ENCODE results near the gene NRG3. TPM values are rescaled to one million over a fixed set of nuclear protein-coding genes. Genes with fewer than 3 reads are reported as not detected.
"Not testable (repeated sequence)": the region's sequence is repeated elsewhere in the genome, so short reads cannot be mapped to it uniquely, and the experiment has no call there.

NRG3 gene
- total RNA-seq, 1 experiment from 2014 or later: not detected

DNA sequence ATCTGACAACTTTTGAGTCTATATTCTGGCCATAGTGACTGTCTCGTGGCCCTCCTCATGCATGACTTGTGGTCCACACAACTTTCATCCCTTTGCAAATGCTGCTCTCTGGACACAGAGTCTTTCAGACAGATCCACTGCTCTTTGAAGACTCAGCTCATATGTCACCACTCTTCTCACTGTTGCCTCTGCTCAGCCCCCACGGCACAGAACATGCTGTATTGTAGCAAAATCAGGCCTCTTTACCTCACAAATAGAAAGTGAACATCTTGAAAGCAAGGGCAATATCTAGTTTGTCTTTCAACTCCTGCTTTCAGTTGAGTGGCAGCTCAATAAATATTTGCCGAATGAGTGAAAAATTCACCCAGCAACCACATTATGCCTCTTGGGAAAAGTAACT is 443.5 kb downstream of the NRG3 start:
- Histone ChIP-seq H3K4me3 (0 out of 2 replicates have a peak overlapping the region, but pooled peaks have one; percentile 9), H3K36me3 (no peaks in the 10 kb centered on the region), H3K27me3 (no peaks in the 10 kb centered on the region), H3K9me3 (replicated peaks) (no peaks in the 10 kb centered on the region), H3K27ac (peak overlapping the region; percentile 85), H3K4me1 (peaks cover 24% of the 10 kb centered on the region)
- DNase-seq: peak; percentile 7 to 48

DNA sequence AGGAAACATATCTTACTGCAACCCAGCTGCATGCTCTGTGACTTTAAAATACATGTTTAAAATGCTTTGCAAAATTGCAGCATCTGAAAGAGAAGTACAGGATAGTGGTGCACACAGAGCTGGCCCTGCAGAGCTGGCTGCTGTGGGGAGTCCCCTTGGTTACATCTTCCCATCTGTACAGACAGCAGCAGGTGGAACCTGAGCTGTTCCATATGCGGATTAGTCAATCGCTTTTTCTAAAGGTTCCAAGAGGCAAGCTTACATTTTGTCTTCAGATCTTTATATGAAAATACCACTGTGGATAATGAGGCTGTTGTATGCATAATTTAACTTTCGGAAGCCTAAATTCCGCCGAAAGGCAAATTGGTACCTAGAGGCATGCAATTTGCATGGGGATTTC is 444.1 kb downstream of the NRG3 start:
- Histone ChIP-seq H3K27me3 (no peaks in the 10 kb centered on the region), H3K36me3 (no peaks in the 10 kb centered on the region), H3K27ac (peak overlapping the region; percentile 85), H3K4me3 (no peak overlapping the region), H3K9me3 (replicated peaks) (no peaks in the 10 kb centered on the region), H3K4me1 (peaks cover 18% of the 10 kb centered on the region)
- DNase-seq: peak; percentile 83 to 90

DNA sequence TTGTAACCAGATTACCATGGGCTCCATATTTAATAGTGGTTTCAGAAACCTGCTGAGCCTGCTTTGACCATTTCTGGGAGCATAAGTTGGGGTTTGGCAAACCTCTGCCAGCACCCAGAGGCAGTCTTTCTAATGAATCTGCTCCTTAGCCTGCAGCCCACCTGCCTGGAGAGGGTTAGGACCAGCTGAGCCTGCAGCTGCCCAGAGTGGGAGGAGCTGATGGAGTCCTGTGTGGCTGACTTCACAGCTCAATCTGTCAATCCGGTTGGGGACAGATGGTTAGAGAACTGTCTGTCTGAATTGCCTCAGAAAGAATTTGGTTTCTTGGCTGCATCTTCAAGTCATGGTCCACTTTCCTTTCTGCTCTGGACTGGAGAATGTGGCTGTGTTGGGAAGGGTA is 444.6 kb downstream of the NRG3 start:
- H3K4me3 ChIP-seq: peak overlapping the region; percentile 13; the same call in 1 of the 2 replicates
- H3K4me1 ChIP-seq: peaks cover 17% of the 10 kb centered on the region
- H3K27me3 ChIP-seq: no peaks in the 10 kb centered on the region
- peak; percentile 86 to 90 for DNase-seq
- H3K36me3 ChIP-seq: no peaks in the 10 kb centered on the region
- peak overlapping the region; percentile 85 for H3K27ac ChIP-seq
- no peaks in the 10 kb centered on the region for H3K9me3 ChIP-seq (replicated peaks)

DNA sequence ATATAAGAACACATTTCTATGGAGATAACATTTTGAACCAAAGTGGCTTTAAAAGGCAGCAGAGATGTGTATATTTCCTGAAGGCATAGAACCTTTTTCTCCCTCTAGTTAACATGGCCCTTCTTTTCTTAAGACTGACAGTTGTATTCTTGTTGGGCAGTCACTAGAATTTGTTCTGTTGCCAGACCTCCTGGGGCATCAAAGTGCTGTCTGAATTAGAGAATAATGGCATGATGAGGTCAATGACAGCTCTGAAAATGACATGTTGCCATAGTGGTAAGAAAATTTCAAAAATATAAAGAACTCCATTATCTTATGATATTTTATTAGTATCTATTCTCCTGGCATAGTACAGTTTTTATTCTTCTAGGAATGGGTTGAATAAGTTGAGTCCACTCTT is 446.7 kb downstream of the NRG3 start:
- no peaks in the 10 kb centered on the region for H3K27me3 ChIP-seq
- no peaks in the 10 kb centered on the region for H3K9me3 ChIP-seq (replicated peaks)
- DNase-seq: no peak
- no peak overlapping the region for H3K27ac ChIP-seq
- no peaks in the 10 kb centered on the region for H3K36me3 ChIP-seq
- no peak overlapping the region for H3K4me3 ChIP-seq
- H3K4me1 ChIP-seq: peaks cover 17% of the 10 kb centered on the region

DNA sequence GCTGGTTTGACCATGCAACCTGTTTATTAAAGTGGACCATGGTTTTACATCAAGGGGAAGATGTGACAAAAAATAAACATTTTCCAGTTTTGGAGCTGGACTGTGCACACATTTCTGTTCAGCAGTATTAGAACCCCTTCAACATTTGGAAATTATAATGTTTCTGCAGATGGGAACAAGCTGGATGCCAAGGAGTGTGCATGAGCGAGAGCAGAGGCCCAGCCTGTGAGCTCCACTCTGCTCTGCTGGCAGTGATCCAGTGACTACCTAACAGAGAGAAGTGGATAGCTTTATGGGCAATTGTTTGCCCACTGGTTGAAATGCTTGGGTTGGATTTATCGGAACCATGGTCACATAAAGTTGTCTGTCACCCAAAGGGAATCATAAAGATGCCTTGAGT is 456.7 kb downstream of the NRG3 start:
- H3K27ac ChIP-seq: no peak overlapping the region
- no peak for DNase-seq
- H3K4me1 ChIP-seq: no peaks in the 10 kb centered on the region
- no peak overlapping the region for H3K4me3 ChIP-seq
- no peaks in the 10 kb centered on the region for H3K9me3 ChIP-seq (replicated peaks)
- H3K36me3 ChIP-seq: no peaks in the 10 kb centered on the region
- H3K27me3 ChIP-seq: no peaks in the 10 kb centered on the region

DNA sequence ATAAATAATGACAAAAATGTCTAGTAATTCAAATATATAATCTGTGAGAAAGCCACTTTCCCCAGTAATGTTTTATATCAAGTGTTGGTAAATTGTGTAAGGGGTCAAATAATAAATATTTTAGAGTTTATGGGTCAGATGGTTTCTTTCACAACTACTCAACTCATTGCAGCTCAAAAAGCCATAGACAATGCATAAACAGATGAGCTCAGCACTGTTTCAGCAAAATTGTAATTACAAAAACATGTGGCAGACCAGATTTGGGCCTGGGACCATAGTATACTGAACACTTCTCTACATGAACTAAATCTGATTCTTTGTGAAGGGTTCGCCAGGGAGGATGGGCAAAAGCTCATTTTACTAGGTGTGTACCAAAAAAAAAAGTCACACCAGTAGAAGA is 460.8 kb downstream of the NRG3 start:
- Histone ChIP-seq H3K9me3 (replicated peaks) (no peaks in the 10 kb centered on the region), H3K27ac (no peak overlapping the region), H3K27me3 (no peaks in the 10 kb centered on the region), H3K4me1 (no peaks in the 10 kb centered on the region), H3K4me3 (no peak overlapping the region), H3K36me3 (no peaks in the 10 kb centered on the region)
- DNase-seq: no peak

DNA sequence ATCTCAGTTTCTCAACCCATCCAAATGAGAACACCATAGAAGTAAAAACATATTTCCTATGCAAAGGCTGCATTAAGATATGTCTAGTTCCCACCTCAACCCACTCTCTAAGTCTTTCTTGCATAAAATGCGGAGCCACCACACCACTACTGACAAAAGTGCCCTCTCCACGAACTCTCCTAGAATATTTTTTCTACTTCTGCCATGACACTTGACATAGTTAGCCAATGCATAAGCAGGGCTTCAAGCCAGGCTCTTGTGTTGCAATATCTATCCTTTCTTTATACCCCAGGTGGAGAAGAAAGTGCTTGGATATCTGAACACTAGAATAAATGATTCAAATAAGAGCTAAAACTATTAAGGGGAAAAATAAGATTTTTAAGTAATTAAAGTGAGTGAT is 465.2 kb downstream of the NRG3 start:
- Histone ChIP-seq H3K4me1 (no peaks in the 10 kb centered on the region), H3K27ac (no peak overlapping the region)

DNA sequence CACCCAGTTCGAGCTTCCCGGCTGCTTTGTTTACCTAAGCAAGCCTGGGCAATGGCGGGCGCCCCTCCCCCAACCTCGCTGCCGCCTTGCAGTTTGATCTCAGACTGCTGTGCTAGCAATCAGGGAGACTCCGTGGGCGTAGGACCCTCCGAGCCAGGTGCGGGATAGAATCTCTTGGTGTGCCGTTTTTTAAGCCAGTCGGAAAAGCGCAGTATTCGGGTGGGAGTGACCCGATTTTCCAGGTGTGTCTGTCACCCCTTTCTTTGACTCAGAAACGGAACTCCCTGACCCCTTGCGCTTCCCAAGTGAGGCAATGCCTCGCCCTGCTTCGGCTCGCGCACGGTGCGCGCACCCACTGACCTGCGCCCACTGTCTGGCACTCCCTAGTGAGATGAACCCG is 474.6 kb downstream of the NRG3 start:
- not testable (repeated sequence) for H3K9me3 ChIP-seq (replicated peaks); H3K4me1 ChIP-seq; DNase-seq; H3K36me3 ChIP-seq; H3K27me3 ChIP-seq; H3K27ac ChIP-seq
- H3K4me3 ChIP-seq: peak overlapping the region; percentile 32

More for the DNA sequence above, 465.2 kb downstream of the NRG3 start:
- DNase-seq: no peak
- Histone ChIP-seq H3K36me3 (no peaks in the 10 kb centered on the region), H3K9me3 (replicated peaks) (no peaks in the 10 kb centered on the region), H3K27me3 (no peaks in the 10 kb centered on the region), H3K4me3 (no peak overlapping the region)

DNA sequence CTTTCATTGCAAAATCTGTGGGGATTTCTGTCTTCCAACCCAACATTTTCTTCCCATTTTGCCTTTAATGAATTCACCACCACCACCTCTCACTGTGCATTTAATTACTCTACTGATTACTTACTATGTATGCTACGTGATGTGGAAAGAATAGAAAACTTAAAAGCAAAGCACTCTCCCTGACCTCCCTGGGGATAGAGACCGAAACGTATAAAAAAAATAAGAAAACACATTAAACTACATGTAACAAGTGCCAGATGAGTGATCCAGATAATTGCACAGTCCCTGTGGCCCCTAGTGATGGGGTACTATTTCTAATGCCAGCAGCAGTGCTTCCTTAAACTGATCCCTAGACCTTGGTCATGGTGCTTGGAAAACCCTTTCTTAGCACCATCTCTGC is 478.4 kb downstream of the NRG3 start:
- no peaks in the 10 kb centered on the region for H3K9me3 ChIP-seq (replicated peaks)
- H3K27ac ChIP-seq: no peak overlapping the region
- no peak overlapping the region for H3K4me3 ChIP-seq
- H3K4me1 ChIP-seq: no peaks in the 10 kb centered on the region
- H3K36me3 ChIP-seq: no peaks in the 10 kb centered on the region
- H3K27me3 ChIP-seq: no peaks in the 10 kb centered on the region
- DNase-seq: no peak

DNA sequence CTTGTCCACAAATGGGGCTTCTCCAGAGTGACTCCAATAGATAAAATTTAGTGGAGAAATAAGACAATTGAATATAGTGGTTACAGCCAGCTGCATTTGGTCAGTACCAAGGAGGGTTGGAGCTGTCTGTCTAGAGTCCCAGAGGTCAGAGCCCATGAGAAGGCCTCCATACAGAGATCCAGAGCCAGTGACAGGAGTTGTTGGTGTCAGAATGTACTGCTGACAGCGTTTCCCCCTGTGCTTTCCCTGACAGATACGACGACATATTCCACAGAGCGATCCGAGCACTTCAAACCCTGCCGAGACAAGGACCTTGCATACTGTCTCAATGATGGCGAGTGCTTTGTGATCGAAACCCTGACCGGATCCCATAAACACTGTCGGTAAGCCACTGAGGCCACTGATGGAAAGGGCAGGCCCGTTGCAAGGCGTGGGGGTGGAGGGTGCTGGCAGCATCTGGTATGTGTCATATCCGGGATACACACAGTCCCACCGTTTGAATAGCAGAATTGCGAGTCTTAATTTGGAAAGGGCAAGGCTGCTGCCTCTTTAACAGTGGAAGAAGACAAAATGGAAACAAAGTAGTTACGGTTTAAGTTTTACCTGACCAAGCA is 483.6 kb downstream of the NRG3 start:
- H3K9me3 ChIP-seq (replicated peaks): no peaks in the 10 kb centered on the region
- H3K27ac ChIP-seq: no peak overlapping the region
- H3K27me3 ChIP-seq: no peaks in the 10 kb centered on the region
- H3K4me3 ChIP-seq: no peak overlapping the region
- no peaks in the 10 kb centered on the region for H3K36me3 ChIP-seq
- H3K4me1 ChIP-seq: no peaks in the 10 kb centered on the region
- DNase-seq: no peak

DNA sequence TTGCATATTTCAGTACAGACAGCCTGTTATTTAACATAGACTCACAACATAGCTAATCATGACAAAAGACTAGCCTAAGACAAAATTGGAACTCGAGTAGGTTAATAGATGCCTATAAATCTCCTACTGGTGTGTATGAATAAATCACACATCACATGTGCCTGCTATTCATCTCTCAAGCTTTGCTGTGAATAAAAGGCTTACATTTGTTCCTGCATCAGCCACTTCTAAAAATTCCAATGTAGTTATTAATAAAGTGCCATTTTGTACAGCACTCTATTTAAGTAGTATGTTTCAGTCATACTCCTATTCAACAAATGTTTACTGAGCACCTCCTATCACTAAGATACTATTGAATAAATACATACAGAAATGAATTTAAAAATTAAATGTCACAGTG is 486.3 kb downstream of the NRG3 start:
- Histone ChIP-seq H3K36me3 (no peaks in the 10 kb centered on the region), H3K9me3 (replicated peaks) (no peaks in the 10 kb centered on the region), H3K27me3 (no peaks in the 10 kb centered on the region), H3K27ac (no peak overlapping the region), H3K4me3 (no peak overlapping the region), H3K4me1 (no peaks in the 10 kb centered on the region)
- no peak for DNase-seq

DNA sequence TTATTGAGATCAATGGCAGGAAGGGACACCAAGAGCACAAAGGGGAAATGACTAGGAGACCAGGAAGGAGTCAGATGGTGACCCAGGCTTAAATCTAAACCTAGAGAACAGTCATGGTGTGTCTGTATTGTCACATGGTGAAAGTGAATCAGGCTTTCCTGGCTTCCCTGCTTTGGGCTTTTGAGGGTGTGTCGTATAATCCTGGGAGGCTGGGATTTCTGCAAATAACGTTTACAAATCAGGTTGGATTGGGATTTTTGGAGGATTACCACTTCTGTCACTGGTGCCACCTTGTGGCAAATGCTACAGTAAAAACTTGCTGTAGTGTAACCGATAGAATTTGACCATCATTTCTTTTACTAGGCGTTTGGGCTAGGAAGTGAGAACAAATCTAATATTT is 502.6 kb downstream of the NRG3 start:
- Histone ChIP-seq H3K4me1 (no peaks in the 10 kb centered on the region), H3K9me3 (replicated peaks) (no peaks in the 10 kb centered on the region), H3K27me3 (no peaks in the 10 kb centered on the region), H3K36me3 (no peaks in the 10 kb centered on the region), H3K27ac (no peak overlapping the region), H3K4me3 (no peak overlapping the region)
- DNase-seq: peak; percentile 6 to 56

DNA sequence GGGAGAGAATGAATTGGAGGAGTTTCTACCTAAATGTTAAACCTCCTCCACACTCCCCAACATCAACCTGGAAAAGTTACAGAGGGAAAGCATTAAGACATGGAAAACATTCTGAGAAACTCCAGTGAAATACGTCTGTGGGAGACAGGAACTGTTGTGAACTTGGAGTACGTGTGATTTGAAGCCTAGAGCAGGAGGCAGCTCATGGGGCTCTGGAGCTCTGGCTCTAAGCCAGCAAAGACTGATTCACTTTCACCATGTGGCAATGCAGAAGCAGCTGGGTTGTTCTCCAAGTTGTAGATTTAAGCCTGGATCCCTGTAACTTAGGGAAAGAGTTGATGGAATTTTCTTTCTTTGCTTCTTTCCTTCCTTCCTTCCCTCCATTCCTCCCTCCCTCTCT is 503.2 kb downstream of the NRG3 start:
- Histone ChIP-seq H3K27ac (no peak overlapping the region), H3K4me3 (no peak overlapping the region), H3K36me3 (no peaks in the 10 kb centered on the region), H3K9me3 (replicated peaks) (no peaks in the 10 kb centered on the region), H3K27me3 (no peaks in the 10 kb centered on the region), H3K4me1 (no peaks in the 10 kb centered on the region)
- DNase-seq: peak; percentile 55 to 80

DNA sequence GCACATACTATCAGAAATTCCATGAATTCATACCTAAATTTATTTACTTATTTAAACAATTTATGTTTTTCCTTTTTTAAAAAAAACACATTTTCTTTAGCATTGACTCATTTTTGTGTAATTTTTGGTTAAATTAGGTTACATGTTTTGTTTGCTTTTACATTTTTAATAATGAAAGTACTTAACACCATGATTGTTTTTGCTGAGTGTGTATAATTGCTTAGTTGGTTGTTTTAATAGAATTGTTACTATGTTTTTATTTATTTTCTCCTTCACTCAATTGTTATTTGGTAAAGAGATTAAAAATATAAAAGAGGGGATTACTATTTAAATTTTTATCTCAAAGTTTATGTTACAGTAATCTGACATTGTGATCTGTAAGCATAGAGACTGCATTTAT is 508.4 kb downstream of the NRG3 start:
- no peak for DNase-seq
- Histone ChIP-seq H3K27ac (no peak overlapping the region), H3K27me3 (no peaks in the 10 kb centered on the region), H3K4me3 (no peak overlapping the region), H3K9me3 (replicated peaks) (no peaks in the 10 kb centered on the region), H3K4me1 (no peaks in the 10 kb centered on the region), H3K36me3 (no peaks in the 10 kb centered on the region)

DNA sequence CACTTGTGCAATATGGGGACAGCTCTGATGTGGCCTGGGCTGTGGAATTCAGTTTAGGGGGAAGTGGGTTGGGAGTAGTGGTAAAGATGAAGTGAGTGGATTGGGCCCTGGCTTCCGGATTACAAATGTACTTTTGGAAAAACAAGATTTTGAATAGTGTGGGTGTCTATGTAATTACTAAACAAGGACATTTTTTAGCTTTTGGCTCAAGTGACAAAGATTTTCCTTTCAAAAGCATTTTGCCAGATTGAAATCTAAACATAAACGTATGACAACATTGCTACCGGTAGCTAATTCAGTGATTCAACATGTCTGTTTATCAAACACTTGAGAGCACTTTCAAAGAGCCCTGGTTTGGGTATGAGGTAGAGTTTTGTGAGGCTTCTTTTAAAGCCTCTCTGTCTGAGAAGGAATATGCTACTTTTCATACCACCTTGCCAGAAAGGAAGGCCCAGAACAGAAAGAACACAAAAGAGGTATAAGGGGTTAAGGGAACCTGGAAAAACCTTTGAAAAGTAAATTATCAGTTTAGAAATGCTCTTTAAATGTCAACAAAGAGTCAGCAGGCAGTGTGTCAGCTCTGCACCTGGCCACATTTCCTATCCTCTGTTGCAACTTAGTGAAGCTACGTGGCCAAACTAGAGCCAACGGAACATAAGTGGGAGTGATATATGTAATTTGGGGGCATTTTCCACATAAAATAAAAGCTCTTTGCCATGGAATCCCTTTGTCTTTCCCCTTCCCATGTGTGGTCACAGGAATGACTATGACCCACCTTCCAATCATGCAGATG is 516.1 kb downstream of the NRG3 start:
- Histone ChIP-seq H3K9me3 (replicated peaks) (no peaks in the 10 kb centered on the region), H3K27me3 (no peaks in the 10 kb centered on the region), H3K27ac (no peak overlapping the region), H3K36me3 (no peaks in the 10 kb centered on the region), H3K4me3 (no peak overlapping the region), H3K4me1 (no peaks in the 10 kb centered on the region)
- no peak for DNase-seq

DNA sequence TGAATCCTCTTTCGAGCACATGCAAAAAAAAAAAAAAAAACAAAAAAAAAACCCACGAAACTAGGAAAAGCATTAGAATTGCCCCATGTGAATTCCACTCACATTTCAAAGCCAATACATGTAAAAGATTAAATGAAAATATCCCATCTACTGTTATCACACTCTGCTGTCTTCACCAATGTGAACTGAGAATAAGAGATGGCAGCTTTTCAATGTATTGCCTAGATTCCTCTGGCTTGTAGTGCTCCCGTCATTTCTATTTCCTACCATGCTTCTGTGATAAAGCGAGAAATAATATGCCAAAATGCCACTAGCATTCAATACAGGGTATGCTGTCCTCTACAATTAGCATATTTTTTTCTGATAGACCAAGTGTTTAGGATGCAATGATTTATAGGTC is 517.0 kb downstream of the NRG3 start:
- Histone ChIP-seq H3K36me3 (no peaks in the 10 kb centered on the region), H3K9me3 (replicated peaks) (no peaks in the 10 kb centered on the region), H3K27me3 (no peaks in the 10 kb centered on the region), H3K4me3 (no peak overlapping the region), H3K27ac (no peak overlapping the region), H3K4me1 (no peaks in the 10 kb centered on the region)
- no peak for DNase-seq
